ENCODE data around the gene SPRY2.

DNA sequence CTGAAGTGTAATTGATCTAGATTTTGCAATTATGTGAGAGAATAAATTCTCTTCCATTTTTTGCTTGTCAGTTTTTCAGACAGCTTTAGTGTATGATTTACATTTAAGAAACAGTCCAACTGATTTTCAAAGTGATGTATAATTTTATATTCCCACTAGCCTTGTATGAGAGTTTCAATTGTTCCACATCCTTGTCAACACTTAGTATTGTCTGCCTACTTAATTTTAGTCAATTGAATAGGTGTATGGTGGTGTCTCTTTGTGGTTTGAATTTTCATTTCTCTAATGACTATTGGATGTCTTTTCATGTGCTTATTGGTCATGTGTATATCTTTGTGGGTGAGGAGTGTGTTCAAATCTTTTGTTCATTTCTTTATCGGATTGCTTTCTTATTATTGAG lies 49.4 kb upstream of the SPRY2 start:
- no peak for TF ChIP-seq ZNF70 (CRISPR knock-in tag; IDR thresholded peaks at IDR 0.05)
- TF ChIP-seq BACH2 (CRISPR knock-in tag; IDR thresholded peaks at IDR 0.05; ENCODE audit: borderline replicate concordance): no peak
- TF ChIP-seq PPARA (CRISPR knock-in tag; IDR thresholded peaks at IDR 0.05; ENCODE audit: borderline replicate concordance): no peak
- TF ChIP-seq RARB (CRISPR knock-in tag; IDR thresholded peaks at IDR 0.05): no peak
- TF ChIP-seq, protein P1, sequence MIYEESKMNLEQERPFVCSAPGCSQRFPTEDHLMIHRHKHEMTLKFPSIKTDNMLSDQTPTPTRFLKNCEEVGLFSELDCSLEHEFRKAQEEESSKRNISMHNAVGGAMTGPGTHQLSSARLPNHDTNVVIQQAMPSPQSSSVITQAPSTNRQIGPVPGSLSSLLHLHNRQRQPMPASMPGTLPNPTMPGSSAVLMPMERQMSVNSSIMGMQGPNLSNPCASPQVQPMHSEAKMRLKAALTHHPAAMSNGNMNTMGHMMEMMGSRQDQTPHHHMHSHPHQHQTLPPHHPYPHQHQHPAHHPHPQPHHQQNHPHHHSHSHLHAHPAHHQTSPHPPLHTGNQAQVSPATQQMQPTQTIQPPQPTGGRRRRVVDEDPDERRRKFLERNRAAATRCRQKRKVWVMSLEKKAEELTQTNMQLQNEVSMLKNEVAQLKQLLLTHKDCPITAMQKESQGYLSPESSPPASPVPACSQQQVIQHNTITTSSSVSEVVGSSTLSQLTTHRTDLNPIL (CRISPR knock-in tag; IDR thresholded peaks at IDR 0.05; ENCODE audit: low read depth): no peak
- TF ChIP-seq PATZ1 (CRISPR knock-in tag; IDR thresholded peaks at IDR 0.05; ENCODE audit: borderline replicate concordance): no peak
- TF ChIP-seq ISL1 (CRISPR knock-in tag; IDR thresholded peaks at IDR 0.05): no peak
- TF ChIP-seq ZNF565 (CRISPR knock-in tag; conservative IDR thresholded peaks at IDR 0.05; ENCODE audit: low read depth): no peak
- no peak for TF ChIP-seq ZFP30 (CRISPR knock-in tag; IDR thresholded peaks at IDR 0.05)
